H1 (cell line): ENCODE data around the gene SOX13. TPM values are rescaled to one million over a fixed set of nuclear protein-coding genes. Genes with fewer than 3 reads are reported as not detected.

ENCODE experiments used
- CTCF ChIA-PET: fragments of 300-600 bp; sonication (Branson Sonifier 250); formaldehyde crosslinking; loops from one replicate; lab custom pipeline; 2021; ENCODE audit not compliant: partially characterized antibody; lab: Charles Lee
- POLR2A ChIA-PET: fragments of 300-600 bp; sonication (Branson Sonifier 250); formaldehyde crosslinking; loops from one replicate; lab custom pipeline; 2021; ENCODE audit warnings: inconsistent platforms; ENCODE audit not compliant: partially characterized antibody; lab: Charles Lee
- DNase-seq, 2 experiments: peaks; one replicate each; pipeline versions ENCODE4 v3.0.0 to v3.0.0-alpha.2; 2010 to 2022; ENCODE audit warnings: low spot score in 2 of 2, low read depth in 1 of 2, mixed read lengths in 1 of 2
- FAIRE-seq: peaks from 2 replicates; lab custom pipeline; 2011; peaks lifted over from hg19 to GRCh38; lab: Jason Lieb, UNC
- H2AFZ ChIP-seq: 2 replicates; pipeline ENCODE4 v1.8.1; 2012; ENCODE audit warnings: low read length, inconsistent platforms
- H2AK5ac ChIP-seq: 2 replicates; pipeline ENCODE4 v1.6.1; 2013; ENCODE audit warnings: low read depth, low read length
- H2BK120ac ChIP-seq: replicated peaks from 2 replicates; pipeline ENCODE3; 2013; ENCODE audit warnings: low read depth, low read length, inconsistent platforms
- H2BK12ac ChIP-seq: 2 replicates; pipeline ENCODE4 v1.6.1; 2013; ENCODE audit warnings: low read depth, low read length
- H2BK15ac ChIP-seq: 2 replicates; pipeline ENCODE4 v1.6.1; 2013; ENCODE audit warnings: low read length
- H2BK20ac ChIP-seq: 2 replicates; pipeline ENCODE4 v1.6.1; 2013; ENCODE audit warnings: low read length
- H2BK5ac ChIP-seq: 2 replicates; pipeline ENCODE4 v1.6.1; 2013; ENCODE audit warnings: low read depth, low read length
- H3K14ac ChIP-seq: 2 replicates; pipeline ENCODE4 v1.6.1; 2013; ENCODE audit warnings: inconsistent platforms; ENCODE audit not compliant: insufficient read length
- H3K18ac ChIP-seq: 2 replicates; pipeline ENCODE4 v1.6.1; 2013; ENCODE audit warnings: low read length; ENCODE audit errors: extremely low read depth
- H3K23ac ChIP-seq: 2 replicates; pipeline ENCODE4 v1.6.1; 2013; ENCODE audit warnings: inconsistent platforms; ENCODE audit not compliant: insufficient read length
- H3K23me2 ChIP-seq: 2 replicates; pipeline ENCODE4 v1.6.1; 2013; ENCODE audit warnings: low read depth, low read length
- H3K27ac ChIP-seq: 2 replicates; pipeline ENCODE4 v1.6.1; 2011; ENCODE audit warnings: low read depth, low read length, inconsistent platforms
- H3K27me3 ChIP-seq, 4 experiments: replicated peaks in 1 of 4; 1 replicate in 1 of 4; 2 replicates in 3 of 4; pipeline versions ENCODE4 v1.6.1 to v1.8.1; 2011 to 2013; ENCODE audit warnings: low read length in 3 of 4, mild to moderate bottlenecking in 3 of 4, inconsistent platforms in 2 of 4, mixed read lengths in 2 of 4, moderate library complexity in 1 of 4; ENCODE audit not compliant: control insufficient read depth in 3 of 4, insufficient read depth in 3 of 4; ENCODE audit errors: extremely low read depth in 1 of 4
- H3K36me3 ChIP-seq, 4 experiments: 2 replicates each; pipeline versions ENCODE4 v1.6.1 to v1.8.1; 2011 to 2013; ENCODE audit warnings: mild to moderate bottlenecking in 4 of 4, low read length in 3 of 4, moderate library complexity in 2 of 4, control low read depth in 1 of 4, inconsistent platforms in 1 of 4; ENCODE audit not compliant: insufficient read depth in 4 of 4, control insufficient read depth in 2 of 4
- H3K4ac ChIP-seq: replicated peaks from 2 replicates; pipeline ENCODE3; 2013; ENCODE audit warnings: low read length, low read depth, mixed read lengths, inconsistent platforms; ENCODE audit not compliant: insufficient read length
- H3K4me1 ChIP-seq, 4 experiments: replicated peaks in 1 of 4; 1 replicate in 1 of 4; 2 replicates in 3 of 4; pipeline versions ENCODE4 v1.6.1 to v1.8.1; 2011 to 2013; ENCODE audit warnings: low read length in 3 of 4, inconsistent platforms in 2 of 4, mixed read lengths in 1 of 4; ENCODE audit not compliant: insufficient read depth in 4 of 4, control insufficient read depth in 3 of 4
- H3K4me2 ChIP-seq, 2 experiments: 2 replicates each; pipeline versions ENCODE4 v1.6.1 to v1.8.1; 2011 to 2013; ENCODE audit warnings: low read depth in 2 of 2, low read length in 2 of 2, control low read depth in 1 of 2, inconsistent platforms in 1 of 2, mild to moderate bottlenecking in 1 of 2; ENCODE audit not compliant: insufficient read depth in 1 of 2
- H3K4me3 ChIP-seq, 4 experiments: fragments of 200-600, 300-600 bp in 1 of 4; sonication (generic), shearing (Covaris generic), sonication (Bioruptor Twin) in 1 of 4; 2 replicates each; pipeline versions ENCODE4 v1.5.1 to v1.8.1; 2011 to 2016; ENCODE audit warnings: low read length in 4 of 4, low read depth in 3 of 4, control low read depth in 2 of 4, inconsistent platforms in 2 of 4, mild to moderate bottlenecking in 2 of 4, mixed read lengths in 1 of 4, moderate library complexity in 1 of 4; ENCODE audit not compliant: insufficient read depth in 2 of 4; ENCODE audit errors: extremely low read depth in 1 of 4
- H3K56ac ChIP-seq: replicated peaks from 2 replicates; pipeline ENCODE3; 2013; ENCODE audit warnings: low read depth, mild to moderate bottlenecking, mixed read lengths, low read length, inconsistent platforms; ENCODE audit not compliant: insufficient read length
- H3K79me1 ChIP-seq: 2 replicates; pipeline ENCODE4 v1.6.1; 2013; ENCODE audit warnings: low read depth, low read length, control low read depth
- H3K79me2 ChIP-seq, 2 experiments: 2 replicates each; pipeline versions ENCODE4 v1.6.1 to v1.8.1; 2012 to 2013; ENCODE audit warnings: low read length in 2 of 2, mild to moderate bottlenecking in 2 of 2, inconsistent platforms in 1 of 2; ENCODE audit not compliant: insufficient read depth in 2 of 2, control insufficient read depth in 1 of 2
- H3K9ac ChIP-seq, 4 experiments: replicated peaks in 1 of 4; 1 replicate in 1 of 4; 2 replicates in 3 of 4; pipeline versions ENCODE4 v1.6.1 to v1.8.1; 2011 to 2013; ENCODE audit warnings: low read depth in 3 of 4, low read length in 3 of 4, control low read depth in 2 of 4, mild to moderate bottlenecking in 2 of 4, moderate library complexity in 2 of 4, inconsistent platforms in 1 of 4; ENCODE audit errors: extremely low read depth in 1 of 4
- H3K9me3 ChIP-seq, 2 experiments: 2 replicates each; pipeline versions ENCODE4 v1.6.1 to v1.8.1; 2012 to 2013; ENCODE audit warnings: mild to moderate bottlenecking in 2 of 2, moderate library complexity in 2 of 2, control low read depth in 1 of 2, inconsistent platforms in 1 of 2, low read depth in 1 of 2, low read length in 1 of 2, mixed read lengths in 1 of 2; ENCODE audit not compliant: insufficient read depth in 2 of 2
- H4K20me1 ChIP-seq, 2 experiments: replicated peaks in 1 of 2; 2 replicates each; pipeline versions ENCODE3 to v1.8.1; 2011 to 2013; ENCODE audit warnings: inconsistent platforms in 2 of 2, low read length in 2 of 2, mild to moderate bottlenecking in 1 of 2; ENCODE audit not compliant: insufficient read depth in 2 of 2, control insufficient read depth in 1 of 2
- H4K5ac ChIP-seq: 2 replicates; pipeline ENCODE4 v1.6.1; 2013; ENCODE audit warnings: low read length, low read depth, mixed read lengths, inconsistent platforms; ENCODE audit not compliant: insufficient read length
- H4K8ac ChIP-seq: 2 replicates; pipeline ENCODE4 v1.8.0; 2013; ENCODE audit warnings: mild to moderate bottlenecking, moderate library complexity, low read length, inconsistent platforms; ENCODE audit not compliant: insufficient read depth; ENCODE audit errors: extremely low read depth
- H4K91ac ChIP-seq: replicated peaks from 2 replicates; pipeline ENCODE3; 2013; ENCODE audit warnings: low read length, mixed read lengths, inconsistent platforms; ENCODE audit not compliant: insufficient read length
- BACH1 ChIP-seq: IDR thresholded peaks from 2 replicates; pipeline ENCODE4 v1.6.1; 2012; ENCODE audit warnings: low read length, improper control_type of control experiment
- CHD7 ChIP-seq: fragments of 300-600 bp; sonication (generic); IDR thresholded peaks from 2 replicates; pipeline ENCODE4 v1.7.1; 2012; ENCODE audit warnings: low read length, moderate library complexity, mild to moderate bottlenecking, inconsistent platforms; ENCODE audit not compliant: insufficient replicate concordance
- polyA plus RNA-seq, 7 experiments: library from polyadenylated mRNA; depleted of rRNA in 3 of 7; stranded (reverse) in 5 of 7; unstranded in 2 of 7; fragments of >200 nt in 5 of 7; fragments of 200-250 nt in 2 of 7; gene quantifications; 1 replicate in 5 of 7; 2 replicates in 1 of 7; 4 replicates in 1 of 7; pipeline versions ENCODE4 v1.2.1 to v1.2.3, GENCODE V29; 2011 to 2013; ENCODE audit warnings: missing spikeins in 2 of 7, mixed read lengths in 2 of 7
- total RNA-seq: library from RNA; stranded (reverse); fragmentation: NEBNext Ultra II Directional; extraction: Animal tissue kit (Norgen Biotek cat#: 25700); gene quantifications from 2 replicates; pipeline ENCODE4 v1.2.1, GENCODE V29; 2021

The SOX13 gene
- total and polyA plus RNA-seq, 2 of the 8 experiments (the other 6 are each of a cell fraction or from before 2014, with no cell fraction given) = 113 to 173 TPM

- no peak for FAIRE-seq
- TF ChIP-seq CHD7 (no peak), BACH1 (no peak)
These were observed 21.2 kb upstream of the SOX13 start for GRCh38 chr1:204051718-204052117.

More at GRCh38 chr1:204051718-204052117, 21.2 kb upstream of the SOX13 start:
- H3K4me2 ChIP-seq = no peak overlapping the region
- no peak overlapping the region for H2BK20ac ChIP-seq
- H3K9me3 ChIP-seq = no peaks in the 10 kb centered on the region
- no peak overlapping the region for H3K27ac ChIP-seq
- no peak overlapping the region for H3K14ac ChIP-seq
- no peak overlapping the region for H2BK120ac ChIP-seq
- POLR2A ChIA-PET = no interaction called here
- no peak overlapping the region for H3K18ac ChIP-seq
- no peak overlapping the region for H3K23ac ChIP-seq
- no peak for DNase-seq
- H3K56ac ChIP-seq = no peak overlapping the region
- no peak overlapping the region for H2BK5ac ChIP-seq
- no peaks in the 10 kb centered on the region for H3K79me2 ChIP-seq
- no peak overlapping the region for H4K5ac ChIP-seq
- no peaks in the 10 kb centered on the region for H3K23me2 ChIP-seq
- H3K4ac ChIP-seq = no peak overlapping the region
- no peak overlapping the region for H3K9ac ChIP-seq
- H2AK5ac ChIP-seq = no peak overlapping the region
- CTCF ChIA-PET = interaction anchor here (3.1 kb wide), 1 partner anchor 77 kb away, joined by 8 read pairs; no protein-coding TSS in a partner anchor
- H3K4me1 ChIP-seq = no peaks in the 10 kb centered on the region
- no peak overlapping the region for H2AFZ ChIP-seq
- no peak overlapping the region for H4K8ac ChIP-seq
- H2BK12ac ChIP-seq = no peak overlapping the region
- H4K20me1 ChIP-seq = no peaks in the 10 kb centered on the region
- H4K91ac ChIP-seq = no peak overlapping the region
- no peaks in the 10 kb centered on the region for H3K36me3 ChIP-seq
- H3K27me3 ChIP-seq = no peaks in the 10 kb centered on the region
- no peaks in the 10 kb centered on the region for H3K79me1 ChIP-seq
- no peak overlapping the region for H2BK15ac ChIP-seq
- H3K4me3 ChIP-seq = no peak overlapping the region
